Panc1 (cell line): ENCODE results near the gene GPX7. TPM values are rescaled to one million over a fixed set of nuclear protein-coding genes. Genes with fewer than 3 reads are reported as not detected.

Source experiments
- ATAC-seq: fragments of 200-7000 bp; cut with Tn5 transposase; 2 replicates; pipeline ENCODE4 v1.9.1; 2020; ENCODE audit warnings: mild to moderate bottlenecking, moderate library complexity
- BruUV-seq: library from RNA; stranded (reverse); fragments of 400-500 nt; replicated peaks from 2 replicates; lab custom pipeline; 2021; lab: Mats Ljungman, UMichigan
- CTCF ChIA-PET: fragments of 300-600 bp; sonication (Branson Sonifier 250); formaldehyde crosslinking; loops from one replicate; lab custom pipeline; 2022; ENCODE audit warnings: antibody characterized with exemption; lab: Charles Lee
- POLR2A ChIA-PET: fragments of 300-600 bp; sonication (Branson Sonifier 250); formaldehyde crosslinking; loops from one replicate; lab custom pipeline; 2022; ENCODE audit warnings: antibody characterized with exemption; lab: Charles Lee
- DNase-seq: peaks from one replicate; pipeline ENCODE4 v3.0.0-alpha.2; 2010; ENCODE audit warnings: low read depth, low spot score
- H3K27ac ChIP-seq: 2 replicates; pipeline ENCODE4 v1.5.1; 2011; ENCODE audit warnings: mild to moderate bottlenecking, low read length, inconsistent platforms
- H3K27me3 ChIP-seq: fragments of 200-500 bp; sonication (Bioruptor generic); 2 replicates; pipeline ENCODE4 v1.6.0; 2014; ENCODE audit warnings: low read length, inconsistent platforms; ENCODE audit not compliant: control insufficient read depth, insufficient read depth
- H3K36me3 ChIP-seq: fragments of 200-500 bp; sonication (Bioruptor generic); 2 replicates; pipeline ENCODE4 v1.5.1; 2014; ENCODE audit warnings: inconsistent platforms, mild to moderate bottlenecking, low read length, moderate library complexity; ENCODE audit not compliant: control insufficient read depth, insufficient read depth
- H3K4me1 ChIP-seq: 2 replicates; pipeline ENCODE4 v1.5.1; 2011; ENCODE audit warnings: inconsistent platforms, mild to moderate bottlenecking, low read length, moderate library complexity; ENCODE audit not compliant: control insufficient read depth, insufficient read depth
- H3K4me3 ChIP-seq, 2 experiments: 2 replicates each; pipeline ENCODE4 v1.5.1; 2011 to 2012; ENCODE audit warnings: low read depth in 2 of 2, low read length in 2 of 2, mild to moderate bottlenecking in 2 of 2, inconsistent platforms in 1 of 2, moderate library complexity in 1 of 2
- H3K9me3 ChIP-seq: fragments of 200-500 bp; sonication (Bioruptor generic); 2 replicates; pipeline ENCODE4 v1.5.1; 2014; ENCODE audit warnings: low read depth, mild to moderate bottlenecking, inconsistent platforms, low read length, moderate library complexity; ENCODE audit not compliant: control insufficient read depth, insufficient read depth
- POLR2AphosphoS5 ChIP-seq: IDR thresholded peaks from 2 replicates; pipeline ENCODE4 v1.6.1; 2012; ENCODE audit warnings: mild to moderate bottlenecking, low read depth, low read length, moderate library complexity
- REST ChIP-seq, 2 experiments: IDR thresholded peaks; 2 replicates each; pipeline ENCODE4 v1.6.1; 2011 to 2012; ENCODE audit warnings: low read depth in 2 of 2, control low read depth in 1 of 2, low read length in 1 of 2, mild to moderate bottlenecking in 1 of 2, moderate library complexity in 1 of 2; ENCODE audit not compliant: insufficient read depth in 1 of 2
- SIN3A ChIP-seq: IDR thresholded peaks from 2 replicates; pipeline ENCODE4 v1.6.1; 2012; ENCODE audit warnings: low read depth, mild to moderate bottlenecking, low read length, moderate library complexity, borderline replicate concordance; ENCODE audit not compliant: insufficient read depth
- TCF7L2 ChIP-seq: IDR thresholded peaks from 2 replicates; pipeline ENCODE4 v1.6.1; 2011; ENCODE audit warnings: mild to moderate bottlenecking, low read depth, low read length, inconsistent platforms
- in situ Hi-C: cut with HindIII; loops from 2 replicates; pipeline ENCODE4 v1.10.0; 2016; ENCODE audit warnings: low sequenced_read_pairs, low pct_unique_long_range_greater_than_20kb
- intact Hi-C: fragments of 100-400 bp; cut with micrococcal nuclease; formaldehyde crosslinking; loops from one replicate; pipeline ENCODE4 v1.10.0; 2022; ENCODE audit not compliant: unreplicated experiment
- total RNA-seq: library from RNA; stranded (reverse); gene quantifications from one replicate; pipeline ENCODE4 v1.2.1, GENCODE V29; 2021; ENCODE audit not compliant: unreplicated experiment
- TF ChIP-seq, protein P1 (sequence below): fragments of 450-650 bp; IDR thresholded peaks from 2 replicates; pipeline ENCODE4 v1.5.1; 2017; ENCODE audit warnings: mild to moderate bottlenecking

GPX7 gene
- total RNA-seq, 1 experiment from 2014 or later, result 11.2 TPM

GRCh38 chr1:52572387-52572786 lies 29.8 kb upstream of the GPX7 start:
- H3K36me3 ChIP-seq, result no peaks in the 10 kb centered on the region
- ChIA-PET CTCF (no interaction called here), POLR2A (no interaction called here)
- no peak for TF ChIP-seq TCF7L2
- no peak for TF ChIP-seq SIN3A
- TF ChIP-seq REST (IDR thresholded peaks at IDR 0.05; ENCODE audit: insufficient read depth in 1 of 2, low read depth in 2 of 2, low read length in 1 of 2), result no peak
- no peak for TF ChIP-seq POLR2AphosphoS5
- TF ChIP-seq, protein P1, sequence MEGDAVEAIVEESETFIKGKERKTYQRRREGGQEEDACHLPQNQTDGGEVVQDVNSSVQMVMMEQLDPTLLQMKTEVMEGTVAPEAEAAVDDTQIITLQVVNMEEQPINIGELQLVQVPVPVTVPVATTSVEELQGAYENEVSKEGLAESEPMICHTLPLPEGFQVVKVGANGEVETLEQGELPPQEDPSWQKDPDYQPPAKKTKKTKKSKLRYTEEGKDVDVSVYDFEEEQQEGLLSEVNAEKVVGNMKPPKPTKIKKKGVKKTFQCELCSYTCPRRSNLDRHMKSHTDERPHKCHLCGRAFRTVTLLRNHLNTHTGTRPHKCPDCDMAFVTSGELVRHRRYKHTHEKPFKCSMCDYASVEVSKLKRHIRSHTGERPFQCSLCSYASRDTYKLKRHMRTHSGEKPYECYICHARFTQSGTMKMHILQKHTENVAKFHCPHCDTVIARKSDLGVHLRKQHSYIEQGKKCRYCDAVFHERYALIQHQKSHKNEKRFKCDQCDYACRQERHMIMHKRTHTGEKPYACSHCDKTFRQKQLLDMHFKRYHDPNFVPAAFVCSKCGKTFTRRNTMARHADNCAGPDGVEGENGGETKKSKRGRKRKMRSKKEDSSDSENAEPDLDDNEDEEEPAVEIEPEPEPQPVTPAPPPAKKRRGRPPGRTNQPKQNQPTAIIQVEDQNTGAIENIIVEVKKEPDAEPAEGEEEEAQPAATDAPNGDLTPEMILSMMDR, result no peak
- peaks cover under 1% of the 10 kb centered on the region; the same call in 1 of the 2 replicates for H3K27me3 ChIP-seq
- in situ Hi-C loops, result no loop called here
- no peaks in the 10 kb centered on the region for H3K9me3 ChIP-seq
- intact Hi-C loops, result loop anchor here (10.0 kb wide), 1 partner anchor 92 kb away; no protein-coding TSS in a partner anchor
- no peak for DNase-seq
- peaks cover 6% of the 10 kb centered on the region for H3K4me1 ChIP-seq
- no TSS peak for BruUV-seq
- no peak for ATAC-seq
- no peak overlapping the region for H3K4me3 ChIP-seq
- no peak overlapping the region for H3K27ac ChIP-seq

DNA sequence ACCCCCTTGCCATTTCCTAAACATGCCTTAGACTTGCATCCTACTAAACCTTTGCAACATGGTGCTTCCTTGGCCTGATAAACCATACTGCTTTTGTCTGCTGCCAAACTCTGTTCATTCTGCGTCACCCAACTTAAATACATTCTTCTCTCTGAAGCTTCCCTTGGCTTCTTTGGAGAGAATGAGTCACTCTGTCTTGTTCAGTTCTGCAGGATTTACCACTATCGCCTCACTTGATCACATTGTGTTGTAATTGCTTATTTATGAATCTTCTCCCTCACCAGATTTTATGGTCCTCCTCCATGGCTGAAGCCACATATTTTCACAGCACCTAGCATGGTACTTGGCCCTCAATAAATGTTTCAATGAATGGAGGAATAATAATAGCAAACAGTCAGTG lies 27.6 kb upstream of the GPX7 start:
- in situ Hi-C loops, result no loop called here
- POLR2A ChIA-PET, result no interaction called here

More for the DNA sequence above, 27.6 kb upstream of the GPX7 start:
- intact Hi-C loops, result loop anchor here (10.0 kb wide), 1 partner anchor 90 kb away; no protein-coding TSS in a partner anchor
- H3K4me1 ChIP-seq, result no peaks in the 10 kb centered on the region
- no peak overlapping the region for H3K4me3 ChIP-seq
- CTCF ChIA-PET, result no interaction called here
- no peaks in the 10 kb centered on the region for H3K36me3 ChIP-seq
- H3K9me3 ChIP-seq, result no peaks in the 10 kb centered on the region
- H3K27me3 ChIP-seq, result no peaks in the 10 kb centered on the region
- DNase-seq (no peak), ATAC-seq (peak; percentile 70; the same call in 1 of the 2 replicates)
- no peak for TF ChIP-seq TCF7L2
- TF ChIP-seq, protein P1, result no peak
- TF ChIP-seq POLR2AphosphoS5, result no peak
- TF ChIP-seq SIN3A, result no peak
- TF ChIP-seq REST (IDR thresholded peaks at IDR 0.05; ENCODE audit: insufficient read depth in 1 of 2, low read depth in 2 of 2, low read length in 1 of 2), result no peak
- H3K27ac ChIP-seq, result no peak overlapping the region
- no TSS peak for BruUV-seq
